Measurements from ENCODE around the gene ELMO1. TPM values are rescaled to one million over a fixed set of nuclear protein-coding genes. Genes with fewer than 3 reads are reported as not detected.

Gene ELMO1
- total RNA-seq, 8 experiments from 2014 or later, result 4.2 to 121 (median 40.0) TPM

GRCh38 chr7:37198041-37198905, 250.4 kb downstream of the ELMO1 start:
- Histone ChIP-seq H3K4me3 (no peak overlapping the region), H3K27ac (no peak overlapping the region), H3K4me1 (replicated peaks in 1 of 2) (peaks cover 0 to 3% of the 10 kb centered on the region in 2 donors)
- in situ Hi-C loops (cut with MboI; ENCODE audit: low pct_unique_long_range_greater_than_20kb in 2 of 9, low sequenced_read_pairs in 9 of 9, unreplicated experiment in 9 of 9), result loop anchor here (10.0 to 25.0 kb wide), 8 partner anchors 211 to 736 kb away; no protein-coding TSS in a partner anchor
- peak in 4 of 8 experiments; percentile 7 to 19 (median 12) for ATAC-seq (replicated peaks in 6 of 8)
- WGBS, 10 experiments, result 10 to 95% (median 87%) methylated on average over 2 to 10 of the region's 10 CpGs; no CpG with 5 or more reads in 1 of the 10 experiments

GRCh38 chr7:37197108-37197507, 251.6 kb downstream of the ELMO1 start:
- WGBS, 10 experiments, result 25 to 100% (median 89%) methylated on average over 2 to 9 of the region's 10 CpGs; no CpG with 5 or more reads in 2 of the 10 experiments
- in situ Hi-C loops (cut with MboI; ENCODE audit: low pct_unique_long_range_greater_than_20kb in 2 of 9, low sequenced_read_pairs in 9 of 9, unreplicated experiment in 9 of 9), result loop anchor here (10.0 to 25.0 kb wide), 8 partner anchors 210 to 735 kb away; no protein-coding TSS in a partner anchor
- H3K4me3 ChIP-seq, result no peak overlapping the region

GRCh38 chr7:37196676-37197075, 252.0 kb downstream of the ELMO1 start:
- Histone ChIP-seq H3K27ac (no peak overlapping the region), H3K4me1 (replicated peaks in 1 of 2) (peaks cover 0 to 3% of the 10 kb centered on the region in 2 donors), H3K4me3 (no peak overlapping the region)
- 0 to 89% (median 60%) methylated on average over 1 to 2 of the region's 2 CpGs; no CpG with 5 or more reads in 1 of the 10 experiments for WGBS, 10 experiments
- peak in 1 of 8 experiments; percentile 14 for ATAC-seq (replicated peaks in 6 of 8)
- in situ Hi-C loops (cut with MboI; ENCODE audit: low pct_unique_long_range_greater_than_20kb in 2 of 9, low sequenced_read_pairs in 9 of 9, unreplicated experiment in 9 of 9), result loop anchor here (10.0 to 25.0 kb wide), 8 partner anchors 209 to 734 kb away; no protein-coding TSS in a partner anchor

More at GRCh38 chr7:37197108-37197507, 251.6 kb downstream of the ELMO1 start:
- no peak for ATAC-seq (replicated peaks in 6 of 8)
- H3K4me1 ChIP-seq (replicated peaks in 1 of 2), result peaks cover 0 to 3% of the 10 kb centered on the region in 2 donors
- no peak overlapping the region for H3K27ac ChIP-seq

GRCh38 chr7:37195388-37195787, 253.3 kb downstream of the ELMO1 start:
- no peak for ATAC-seq (replicated peaks in 6 of 8)
- Histone ChIP-seq H3K4me1 (replicated peaks in 1 of 2) (no peaks in the 10 kb centered on the region), H3K27ac (no peak overlapping the region), H3K4me3 (no peak overlapping the region)
- in situ Hi-C loops (cut with MboI; ENCODE audit: low pct_unique_long_range_greater_than_20kb in 2 of 9, low sequenced_read_pairs in 9 of 9, unreplicated experiment in 9 of 9), result loop anchor here (10.0 to 25.0 kb wide), 8 partner anchors 208 to 733 kb away; no protein-coding TSS in a partner anchor
- WGBS, 10 experiments, result 33 to 96% (median 75%) methylated on average over 1 to 4 of the region's 7 CpGs; no CpG with 5 or more reads in 4 of the 10 experiments

GRCh38 chr7:37194943-37195342, 253.7 kb downstream of the ELMO1 start:
- ATAC-seq (replicated peaks in 6 of 8), result no peak
- in situ Hi-C loops (cut with MboI; ENCODE audit: low pct_unique_long_range_greater_than_20kb in 2 of 9, low sequenced_read_pairs in 9 of 9, unreplicated experiment in 9 of 9), result loop anchor here (10.0 to 25.0 kb wide), 8 partner anchors 208 to 733 kb away; no protein-coding TSS in a partner anchor
- Histone ChIP-seq H3K4me1 (replicated peaks in 1 of 2) (no peaks in the 10 kb centered on the region), H3K27ac (no peak overlapping the region), H3K4me3 (no peak overlapping the region)
- WGBS, 10 experiments, result 42 to 100% (median 92%) methylated on average over 1 to 4 of the region's 4 CpGs

- H3K4me1 ChIP-seq (replicated peaks in 1 of 2), result no peaks in the 10 kb centered on the region
- ATAC-seq (replicated peaks in 6 of 8), result peak in 2 of 8 experiments; percentile 45 to 61
- 40 to 100% (median 100%) methylated on average over 1 to 2 of the region's 2 CpGs; no CpG with 5 or more reads in 3 of the 10 experiments for whole genome bisulfite sequencing, 10 experiments
- H3K4me3 ChIP-seq, result no peak overlapping the region
- in situ Hi-C loops (cut with MboI; ENCODE audit: low pct_unique_long_range_greater_than_20kb in 2 of 9, low sequenced_read_pairs in 9 of 9, unreplicated experiment in 9 of 9), result loop anchor here (10.0 to 25.0 kb wide), 8 partner anchors 206 to 731 kb away; no protein-coding TSS in a partner anchor
- no peak overlapping the region for H3K27ac ChIP-seq
Observed at GRCh38 chr7:37193775-37194135, 254.9 kb downstream of the ELMO1 start.

GRCh38 chr7:37193087-37193774, 255.4 kb downstream of the ELMO1 start:
- in situ Hi-C loops (cut with MboI; ENCODE audit: low pct_unique_long_range_greater_than_20kb in 2 of 9, low sequenced_read_pairs in 9 of 9, unreplicated experiment in 9 of 9), result loop anchor here (10.0 to 25.0 kb wide), 8 partner anchors 206 to 731 kb away; no protein-coding TSS in a partner anchor
- ATAC-seq (replicated peaks in 6 of 8), result peak in 2 of 8 experiments; percentile 43 to 84
- Histone ChIP-seq H3K4me1 (replicated peaks in 1 of 2) (no peaks in the 10 kb centered on the region), H3K4me3 (no peak overlapping the region), H3K27ac (no peak overlapping the region)
- WGBS, 10 experiments, result 55 to 100% (median 88%) methylated on average over 2 to 10 of the region's 16 CpGs; no CpG with 5 or more reads in 1 of the 10 experiments

GRCh38 chr7:37191797-37192196, 256.9 kb downstream of the ELMO1 start:
- no peaks in the 10 kb centered on the region for H3K4me1 ChIP-seq (replicated peaks in 1 of 2)
- WGBS, 10 experiments, result 67 to 100% (median 88%) methylated on average over 1 to 6 of the region's 6 CpGs; no CpG with 5 or more reads in 1 of the 10 experiments

GRCh38 chr7:37187179-37187578, 261.5 kb downstream of the ELMO1 start:
- 21 to 83% (median 61%) methylated on average over 2 of the region's 2 CpGs; no CpG with 5 or more reads in 3 of the 10 experiments for WGBS, 10 experiments
- H3K4me3 ChIP-seq, result no peak overlapping the region
- no peak overlapping the region for H3K27ac ChIP-seq
- no peaks in the 10 kb centered on the region for H3K4me1 ChIP-seq (replicated peaks in 1 of 2)
- ATAC-seq (replicated peaks in 6 of 8), result no peak
- in situ Hi-C loops (cut with MboI; ENCODE audit: low pct_unique_long_range_greater_than_20kb in 2 of 9, low sequenced_read_pairs in 9 of 9, unreplicated experiment in 9 of 9), result loop anchor here (25.0 kb wide), 6 partner anchors 200 to 725 kb away; no protein-coding TSS in a partner anchor

More at GRCh38 chr7:37191797-37192196, 256.9 kb downstream of the ELMO1 start:
- in situ Hi-C loops (cut with MboI; ENCODE audit: low pct_unique_long_range_greater_than_20kb in 2 of 9, low sequenced_read_pairs in 9 of 9, unreplicated experiment in 9 of 9), result loop anchor here (10.0 to 25.0 kb wide), 8 partner anchors 204 to 729 kb away; no protein-coding TSS in a partner anchor
- no peak overlapping the region for H3K27ac ChIP-seq
- H3K4me3 ChIP-seq, result no peak overlapping the region
- no peak for ATAC-seq (replicated peaks in 6 of 8)

- H3K4me1 ChIP-seq (replicated peaks in 1 of 2), result no peaks in the 10 kb centered on the region
- no peak overlapping the region for H3K4me3 ChIP-seq
- in situ Hi-C loops (cut with MboI; ENCODE audit: low pct_unique_long_range_greater_than_20kb in 2 of 9, low sequenced_read_pairs in 9 of 9, unreplicated experiment in 9 of 9), result loop anchor here (25.0 kb wide), 6 partner anchors 199 to 724 kb away; no protein-coding TSS in a partner anchor
- ATAC-seq (replicated peaks in 6 of 8), result no peak
- no peak overlapping the region for H3K27ac ChIP-seq
- WGBS, 10 experiments, result 63 to 100% (median 86%) methylated on average over 1 of the region's 1 CpG; no CpG with 5 or more reads in 5 of the 10 experiments
Observed at GRCh38 chr7:37186753-37187152, 261.9 kb downstream of the ELMO1 start.

- in situ Hi-C loops (cut with MboI; ENCODE audit: low pct_unique_long_range_greater_than_20kb in 2 of 9, low sequenced_read_pairs in 9 of 9, unreplicated experiment in 9 of 9), result loop anchor here (25.0 kb wide), 6 partner anchors 194 to 719 kb away; no protein-coding TSS in a partner anchor
- Histone ChIP-seq H3K4me3 (no peak overlapping the region), H3K4me1 (replicated peaks in 1 of 2) (peaks cover 3 to 14% of the 10 kb centered on the region in 2 donors), H3K27ac (no peak overlapping the region)
- no peak for ATAC-seq (replicated peaks in 6 of 8)
Observed at GRCh38 chr7:37181550-37181932, 267.1 kb downstream of the ELMO1 start.

GRCh38 chr7:37180828-37181549, 267.7 kb downstream of the ELMO1 start:
- Histone ChIP-seq H3K4me1 (replicated peaks in 1 of 2) (peaks cover 3 to 16% of the 10 kb centered on the region in 2 donors), H3K4me3 (no peak overlapping the region), H3K27ac (no peak overlapping the region)
- in situ Hi-C loops (cut with MboI; ENCODE audit: low pct_unique_long_range_greater_than_20kb in 2 of 9, low sequenced_read_pairs in 9 of 9, unreplicated experiment in 9 of 9), result loop anchor here (25.0 kb wide), 6 partner anchors 194 to 719 kb away; no protein-coding TSS in a partner anchor
- 26 to 100% (median 70%) methylated on average over 1 to 6 of the region's 7 CpGs for WGBS, 10 experiments
- ATAC-seq (replicated peaks in 6 of 8), result no peak

All from motor neuron (in vitro differentiated cells).